Stimulated activated CD4-positive, alpha-beta T cell treated with anti-CD3 and anti-CD28 coated beads, Interleukin-4, amount 100 ng/mL, for 1 hour (primary cell): ENCODE measurements around the gene SLC37A1.
A peak's percentile ranks its signal among the peaks of the same experiment; 100 is the strongest.

Experiments
- DNase-seq: peaks from one replicate; pipeline ENCODE4 v3.0.0-alpha.2; 2020

Gene SLC37A1

GRCh38 chr21:42479582-42479981 is 34.1 kb upstream of the SLC37A1 start:
- no peak for DNase-seq

- DNase-seq, result no peak
Observed at GRCh38 chr21:42480736-42481135, 32.9 kb upstream of the SLC37A1 start.

GRCh38 chr21:42481169-42481568 is 32.5 kb upstream of the SLC37A1 start:
- DNase-seq, result no peak

GRCh38 chr21:42484966-42485365 is 28.7 kb upstream of the SLC37A1 start:
- DNase-seq, result no peak

- DNase-seq, result no peak
Observed at GRCh38 chr21:42486072-42486471, 27.6 kb upstream of the SLC37A1 start.

GRCh38 chr21:42486531-42486930 is 27.1 kb upstream of the SLC37A1 start:
- no peak for DNase-seq

- DNase-seq, result no peak
Observed at GRCh38 chr21:42489006-42489563, 24.6 kb upstream of the SLC37A1 start.

GRCh38 chr21:42489991-42490390 is 23.7 kb upstream of the SLC37A1 start:
- no peak for DNase-seq

GRCh38 chr21:42490720-42491119 is 22.9 kb upstream of the SLC37A1 start:
- DNase-seq, result no peak

GRCh38 chr21:42491328-42491727 is 22.3 kb upstream of the SLC37A1 start:
- DNase-seq, result no peak

GRCh38 chr21:42492201-42492600 is 21.5 kb upstream of the SLC37A1 start:
- DNase-seq, result no peak

- DNase-seq, result no peak
Observed at GRCh38 chr21:42493109-42494060, 20.3 kb upstream of the SLC37A1 start.

GRCh38 chr21:42495027-42495426 is 18.6 kb upstream of the SLC37A1 start:
- no peak for DNase-seq

GRCh38 chr21:42495765-42496119 is 17.9 kb upstream of the SLC37A1 start:
- no peak for DNase-seq

GRCh38 chr21:42496120-42496838 is 17.4 kb upstream of the SLC37A1 start, which contains the start of gene RSPH1:
Gene RSPH1 (minus strand): TSS chr21:42496224. CDS start chr21:42496186, 38 bp downstream.
- DNase-seq, result peak; percentile 99

GRCh38 chr21:42496839-42497202 is 16.8 kb upstream of the SLC37A1 start:
- no peak for DNase-seq

- DNase-seq, result no peak
Observed at GRCh38 chr21:42498012-42498411, 15.6 kb upstream of the SLC37A1 start.

GRCh38 chr21:42499444-42500112 is 14.1 kb upstream of the SLC37A1 start:
- DNase-seq, result no peak

GRCh38 chr21:42500225-42500624 is 13.4 kb upstream of the SLC37A1 start:
- no peak for DNase-seq

- DNase-seq, result no peak
Observed at GRCh38 chr21:42500736-42501135, 12.9 kb upstream of the SLC37A1 start.

- no peak for DNase-seq
Observed at GRCh38 chr21:42503711-42504110, 9.9 kb upstream of the SLC37A1 start.

- DNase-seq, result no peak
Observed at GRCh38 chr21:42505090-42505726, 8.4 kb upstream of the SLC37A1 start.

GRCh38 chr21:42507418-42507817 is 6.2 kb upstream of the SLC37A1 start:
- DNase-seq, result no peak
